ENCODE results near the gene DBH. TPM values are rescaled to one million over a fixed set of nuclear protein-coding genes. Genes with fewer than 3 reads are reported as not detected.

DBH gene
- total and polyA plus RNA-seq, 12 donors: 0.24 to 234 (median 19.6) TPM; not detected in 1

DNA sequence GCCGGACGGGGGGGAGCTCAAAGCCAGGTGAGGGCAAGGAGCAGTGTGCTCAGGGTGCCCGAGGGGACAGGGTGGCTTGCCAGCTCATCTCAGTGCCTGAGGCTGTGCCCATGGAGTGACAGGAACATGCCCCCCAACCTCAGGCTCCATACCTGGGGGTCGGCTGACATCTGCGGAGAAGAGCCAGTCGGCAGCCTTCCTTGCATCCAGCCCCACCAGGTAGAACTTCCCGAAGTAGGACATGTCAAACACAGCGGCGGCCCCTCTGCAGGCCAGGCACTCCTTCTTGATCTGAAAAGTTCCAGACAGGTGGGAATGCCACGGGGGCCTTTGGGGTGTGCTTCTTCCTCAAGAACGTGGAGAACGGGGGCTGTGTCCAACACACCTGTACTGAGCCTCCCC lies 59.9 kb downstream of the DBH start:
- TF ChIP-seq POLR2A (IDR thresholded peaks at IDR 0.05): no peak
- TF ChIP-seq, protein P1, sequence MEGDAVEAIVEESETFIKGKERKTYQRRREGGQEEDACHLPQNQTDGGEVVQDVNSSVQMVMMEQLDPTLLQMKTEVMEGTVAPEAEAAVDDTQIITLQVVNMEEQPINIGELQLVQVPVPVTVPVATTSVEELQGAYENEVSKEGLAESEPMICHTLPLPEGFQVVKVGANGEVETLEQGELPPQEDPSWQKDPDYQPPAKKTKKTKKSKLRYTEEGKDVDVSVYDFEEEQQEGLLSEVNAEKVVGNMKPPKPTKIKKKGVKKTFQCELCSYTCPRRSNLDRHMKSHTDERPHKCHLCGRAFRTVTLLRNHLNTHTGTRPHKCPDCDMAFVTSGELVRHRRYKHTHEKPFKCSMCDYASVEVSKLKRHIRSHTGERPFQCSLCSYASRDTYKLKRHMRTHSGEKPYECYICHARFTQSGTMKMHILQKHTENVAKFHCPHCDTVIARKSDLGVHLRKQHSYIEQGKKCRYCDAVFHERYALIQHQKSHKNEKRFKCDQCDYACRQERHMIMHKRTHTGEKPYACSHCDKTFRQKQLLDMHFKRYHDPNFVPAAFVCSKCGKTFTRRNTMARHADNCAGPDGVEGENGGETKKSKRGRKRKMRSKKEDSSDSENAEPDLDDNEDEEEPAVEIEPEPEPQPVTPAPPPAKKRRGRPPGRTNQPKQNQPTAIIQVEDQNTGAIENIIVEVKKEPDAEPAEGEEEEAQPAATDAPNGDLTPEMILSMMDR (IDR thresholded peaks at IDR 0.05): no peak
- no peak overlapping the region for H3K27ac ChIP-seq
- intact Hi-C loops (cut with DNase I): no loop called here
- DNase-seq: no peak
- no peaks in the 10 kb centered on the region for H3K27me3 ChIP-seq
- H3K36me3 ChIP-seq (replicated peaks in 1 of 2): no peaks in the 10 kb centered on the region
- H3K4me3 ChIP-seq: no peak overlapping the region
- H3K9me3 ChIP-seq (replicated peaks in 1 of 3): no peaks in the 10 kb centered on the region
- 77 to 85% (median 83%) methylated on average over 6 to 12 of the region's 12 CpGs for WGBS, 4 donors
- no peaks in the 10 kb centered on the region for H3K4me1 ChIP-seq (replicated peaks in 1 of 2)

- H3K27ac ChIP-seq: no peak overlapping the region
- H3K36me3 ChIP-seq (replicated peaks in 1 of 2): no peaks in the 10 kb centered on the region
- DNase-seq: no peak
- intact Hi-C loops (cut with DNase I): no loop called here
- no peak overlapping the region for H3K4me3 ChIP-seq
- WGBS, 4 donors: 89 to 97% (median 95%) methylated on average over 6 of the region's 6 CpGs
- TF ChIP-seq, protein P1 (IDR thresholded peaks at IDR 0.05): no peak
- no peak for TF ChIP-seq POLR2A (IDR thresholded peaks at IDR 0.05)
- no peaks in the 10 kb centered on the region for H3K4me1 ChIP-seq (replicated peaks in 1 of 2)
- H3K9me3 ChIP-seq (replicated peaks in 1 of 3): no peaks in the 10 kb centered on the region
- H3K27me3 ChIP-seq: peaks cover 6% of the 10 kb centered on the region
These were observed 63.4 kb downstream of the DBH start for GRCh38 chr9:133699546-133699945.

DNA sequence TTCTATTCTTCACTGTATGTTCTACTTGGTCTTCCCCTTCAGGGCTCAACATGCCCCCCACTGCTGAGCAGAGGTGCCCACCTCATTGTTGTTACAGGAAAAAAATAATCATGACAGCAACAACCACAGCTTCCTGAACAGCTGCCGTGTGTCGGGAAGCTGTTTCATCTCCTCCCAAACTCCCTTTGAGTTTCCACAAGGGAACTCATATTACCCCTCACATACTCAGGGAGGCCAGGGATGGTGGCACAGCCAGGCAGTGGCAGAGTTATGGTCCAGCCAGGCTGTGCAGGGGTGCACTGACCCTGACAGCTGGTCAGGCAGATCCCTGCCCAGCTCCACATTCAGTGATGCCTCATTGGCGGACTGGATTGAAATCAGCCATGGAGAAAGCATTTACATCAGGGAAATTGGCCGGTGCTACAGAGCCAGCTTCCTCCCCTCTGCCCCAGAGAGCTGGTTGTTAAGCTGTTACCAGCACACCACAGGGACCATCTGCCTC lies 64.7 kb downstream of the DBH start:
- TF ChIP-seq, protein P1 (IDR thresholded peaks at IDR 0.05): no peak
- TF ChIP-seq POLR2A (IDR thresholded peaks at IDR 0.05): no peak
- H3K9me3 ChIP-seq (replicated peaks in 1 of 3): no peaks in the 10 kb centered on the region
- no peaks in the 10 kb centered on the region for H3K36me3 ChIP-seq (replicated peaks in 1 of 2)
- peak in 1 of 7 donors; percentile 2 for DNase-seq
- WGBS, 4 donors: 50 to 71% (median 66%) methylated on average over 3 to 4 of the region's 4 CpGs
- intact Hi-C loops (cut with DNase I): no loop called here
- H3K27ac ChIP-seq: peak overlapping the region in 1 of 5 donors; percentile 10
- peaks cover 6% of the 10 kb centered on the region for H3K27me3 ChIP-seq
- H3K4me3 ChIP-seq: no peak overlapping the region
- H3K4me1 ChIP-seq (replicated peaks in 1 of 2): no peaks in the 10 kb centered on the region

GRCh38 chr9:133701321-133701980 lies 65.3 kb downstream of the DBH start:
- Histone ChIP-seq H3K9me3 (replicated peaks in 1 of 3) (no peaks in the 10 kb centered on the region), H3K27ac (peak overlapping the region in 1 of 5 donors; percentile 79), H3K4me3 (no peak overlapping the region), H3K36me3 (replicated peaks in 1 of 2) (no peaks in the 10 kb centered on the region), H3K27me3 (peaks cover 6% of the 10 kb centered on the region), H3K4me1 (replicated peaks in 1 of 2) (no peaks in the 10 kb centered on the region)
- DNase-seq: peak in 1 of 7 donors; percentile 5
- TF ChIP-seq POLR2A (IDR thresholded peaks at IDR 0.05): no peak
- TF ChIP-seq, protein P1 (IDR thresholded peaks at IDR 0.05): no peak
- WGBS, 4 donors: 81 to 95% (median 87%) methylated on average over 8 to 33 of the region's 33 CpGs
- intact Hi-C loops (cut with DNase I): no loop called here

All from adrenal gland (tissue), 12 donors.